ENCODE results near the gene AMIGO3.
"Not testable (repeated sequence)": the region's sequence is repeated elsewhere in the genome, so short reads cannot be mapped to it uniquely, and the experiment has no call there.

Gene AMIGO3, protein sequence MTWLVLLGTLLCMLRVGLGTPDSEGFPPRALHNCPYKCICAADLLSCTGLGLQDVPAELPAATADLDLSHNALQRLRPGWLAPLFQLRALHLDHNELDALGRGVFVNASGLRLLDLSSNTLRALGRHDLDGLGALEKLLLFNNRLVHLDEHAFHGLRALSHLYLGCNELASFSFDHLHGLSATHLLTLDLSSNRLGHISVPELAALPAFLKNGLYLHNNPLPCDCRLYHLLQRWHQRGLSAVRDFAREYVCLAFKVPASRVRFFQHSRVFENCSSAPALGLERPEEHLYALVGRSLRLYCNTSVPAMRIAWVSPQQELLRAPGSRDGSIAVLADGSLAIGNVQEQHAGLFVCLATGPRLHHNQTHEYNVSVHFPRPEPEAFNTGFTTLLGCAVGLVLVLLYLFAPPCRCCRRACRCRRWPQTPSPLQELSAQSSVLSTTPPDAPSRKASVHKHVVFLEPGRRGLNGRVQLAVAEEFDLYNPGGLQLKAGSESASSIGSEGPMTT

DNA sequence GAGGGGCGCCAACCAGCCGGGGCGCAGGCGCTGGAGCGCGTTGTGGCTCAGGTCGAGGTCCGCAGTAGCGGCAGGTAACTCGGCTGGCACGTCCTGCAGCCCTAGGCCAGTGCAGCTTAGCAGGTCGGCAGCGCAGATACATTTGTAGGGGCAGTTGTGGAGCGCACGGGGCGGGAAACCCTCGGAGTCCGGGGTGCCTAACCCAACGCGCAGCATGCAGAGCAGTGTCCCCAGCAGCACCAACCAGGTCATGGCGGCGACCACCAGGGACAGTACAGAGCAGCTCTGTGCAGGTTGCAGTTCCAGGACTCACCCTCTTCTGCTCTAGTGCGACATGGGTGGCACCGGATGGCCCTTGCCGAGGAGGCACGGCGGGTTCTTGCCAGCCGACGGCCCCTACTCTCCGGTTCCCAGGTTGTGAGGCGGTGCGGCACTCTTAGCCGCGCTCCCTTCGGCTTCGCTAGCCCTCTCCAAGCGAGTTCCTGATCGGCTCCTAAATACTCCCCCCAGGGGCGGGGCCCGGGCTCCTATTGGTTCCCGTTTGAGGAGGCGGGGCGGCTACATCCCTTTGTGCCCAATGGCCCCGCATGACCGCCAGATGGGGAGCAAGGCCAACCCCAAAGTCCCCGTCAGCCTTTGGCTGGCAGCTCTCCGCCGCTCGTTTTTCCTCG, at the start of gene AMIGO3:
Gene AMIGO3, minus strand, starts transcription at position 471 of the 671 bp plus-strand sequence. Its CDS starts 219 bp downstream, at position 252.
- DNase-seq = peak; percentile 90

DNA sequence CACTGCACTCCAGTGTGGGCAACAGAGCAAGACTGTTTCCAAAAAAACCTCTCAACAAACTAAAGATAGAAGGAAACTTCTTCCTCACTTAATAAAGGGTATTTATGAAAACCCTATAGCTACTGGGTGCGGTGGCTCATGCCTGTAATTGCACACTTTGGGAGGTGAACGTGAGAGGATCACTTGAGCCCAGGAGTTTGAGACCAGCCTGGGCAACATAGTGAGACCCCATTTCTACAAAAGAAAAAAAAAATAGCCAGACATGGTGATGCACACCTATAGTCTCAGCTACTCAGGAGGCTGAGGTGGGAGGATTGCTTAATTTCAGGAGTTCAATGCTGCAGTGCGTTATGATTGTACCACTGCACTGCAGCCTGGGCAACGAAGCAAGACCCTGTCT, 44.5 kb upstream of the AMIGO3 start:
- DNase-seq = no peak

DNA sequence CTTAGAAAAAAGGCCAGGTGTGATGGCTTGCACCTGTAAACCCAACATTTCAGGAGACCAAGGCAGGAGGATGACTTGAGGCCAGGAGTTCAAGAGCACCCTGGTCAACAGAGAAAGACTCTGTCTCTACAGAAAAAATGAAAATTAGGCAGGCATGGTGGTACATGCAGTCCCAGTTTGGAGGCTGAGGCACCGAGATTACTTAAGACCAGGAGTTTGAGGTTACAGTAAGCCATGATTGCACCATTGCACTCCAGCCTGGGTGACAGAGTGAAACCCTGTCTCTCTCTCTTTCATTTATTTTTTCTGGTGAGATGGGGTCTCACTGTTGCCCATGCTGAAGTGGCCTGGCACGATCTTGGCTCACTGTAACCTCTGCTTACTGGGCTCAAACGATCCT, 42.2 kb upstream of the AMIGO3 start:
- no peak for DNase-seq

DNA sequence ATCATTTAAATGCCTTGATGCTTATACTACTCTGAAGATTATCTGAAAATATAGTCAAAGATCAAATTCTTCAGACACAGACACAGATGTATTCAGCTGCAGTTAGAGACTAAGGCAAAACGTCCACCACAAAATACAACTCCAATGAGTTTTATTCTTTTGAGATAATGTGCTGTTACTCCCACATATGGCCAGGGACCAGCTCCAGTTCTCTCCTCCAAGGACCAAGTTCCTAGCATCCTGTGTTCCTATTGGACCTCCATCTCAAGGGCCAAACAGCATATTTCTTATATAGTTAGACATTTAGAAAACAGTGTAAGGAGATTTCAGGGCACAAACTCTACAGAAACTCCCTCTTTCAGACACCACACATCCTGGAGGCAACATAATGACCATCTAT, 39.7 kb upstream of the AMIGO3 start:
- no peak for DNase-seq

DNA sequence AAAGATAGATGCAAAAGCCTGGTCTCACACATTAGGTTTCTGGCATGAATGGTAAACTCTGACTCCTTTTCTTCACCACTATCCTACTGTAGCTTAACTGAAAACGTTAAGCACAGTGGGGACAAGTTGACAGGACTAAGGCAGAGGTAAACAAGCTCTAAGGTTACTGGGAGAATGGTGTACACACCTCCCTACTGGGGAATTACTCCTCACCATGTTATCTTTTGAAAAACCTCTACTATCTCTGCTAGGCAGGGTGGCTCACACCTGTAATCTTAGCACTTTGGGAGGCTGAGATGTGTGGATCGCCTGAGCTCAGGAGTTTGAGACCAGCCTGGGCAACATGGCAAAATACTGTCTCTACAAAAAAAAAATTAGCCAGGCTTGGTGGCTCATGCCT, 37.7 kb upstream of the AMIGO3 start:
- DNase-seq = no peak

DNA sequence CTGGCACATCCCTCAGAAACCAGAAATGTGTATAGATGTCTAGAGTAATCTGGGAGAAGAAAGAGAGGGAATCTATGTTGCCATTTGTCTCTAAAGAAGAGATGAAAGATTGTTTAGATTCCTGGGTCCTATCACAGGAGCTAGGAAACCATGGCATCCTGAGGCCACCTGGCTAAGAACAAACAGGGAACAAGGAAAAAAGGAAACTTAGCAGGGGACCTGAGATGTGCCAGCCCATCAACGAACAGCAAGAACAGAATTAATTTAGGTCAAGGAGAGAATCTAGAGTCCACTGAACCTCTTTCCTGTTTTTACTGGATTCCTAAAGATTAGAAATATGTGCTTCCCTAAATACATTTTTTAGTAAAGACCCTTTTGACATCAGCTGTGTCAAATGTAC, 36.6 kb upstream of the AMIGO3 start:
- DNase-seq = no peak

DNA sequence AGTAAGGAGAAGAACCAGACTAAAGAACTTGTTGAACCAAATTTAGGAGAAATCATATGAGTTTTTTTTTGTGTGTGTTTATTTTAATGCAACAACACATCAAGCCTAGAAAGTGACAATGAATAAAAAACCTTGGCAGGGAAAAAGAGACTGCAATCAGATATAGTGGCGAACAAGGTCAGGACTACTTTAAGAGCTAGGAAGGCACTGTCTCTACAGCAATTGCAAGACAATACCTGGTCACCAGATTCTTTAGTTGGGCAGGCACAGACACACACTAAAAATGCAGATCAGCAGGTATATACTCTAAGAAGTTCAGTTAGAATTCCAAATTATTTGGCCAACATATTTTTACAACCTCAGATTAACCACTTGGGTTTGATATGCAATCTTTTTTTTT, 35.1 kb upstream of the AMIGO3 start:
- no peak for DNase-seq

DNA sequence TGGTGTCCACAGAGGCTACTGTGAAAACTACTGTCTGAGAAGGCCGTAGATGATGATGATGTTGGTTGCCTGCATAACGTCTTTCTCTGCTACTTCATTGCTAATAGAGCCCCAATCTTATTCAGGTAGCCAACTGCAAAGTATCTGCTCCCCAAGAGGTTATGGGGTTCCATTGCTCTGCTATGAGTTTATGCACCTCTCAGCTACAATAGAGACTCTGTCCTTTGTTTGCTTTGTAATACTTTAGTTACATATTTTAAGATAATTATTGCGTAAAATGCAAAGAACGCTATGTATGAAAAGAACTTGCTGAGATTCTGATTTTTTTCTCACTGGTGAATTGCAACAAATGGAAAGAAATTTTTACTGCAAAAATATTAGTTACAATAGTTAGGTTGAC, 32.0 kb upstream of the AMIGO3 start:
- DNase-seq = no peak

DNA sequence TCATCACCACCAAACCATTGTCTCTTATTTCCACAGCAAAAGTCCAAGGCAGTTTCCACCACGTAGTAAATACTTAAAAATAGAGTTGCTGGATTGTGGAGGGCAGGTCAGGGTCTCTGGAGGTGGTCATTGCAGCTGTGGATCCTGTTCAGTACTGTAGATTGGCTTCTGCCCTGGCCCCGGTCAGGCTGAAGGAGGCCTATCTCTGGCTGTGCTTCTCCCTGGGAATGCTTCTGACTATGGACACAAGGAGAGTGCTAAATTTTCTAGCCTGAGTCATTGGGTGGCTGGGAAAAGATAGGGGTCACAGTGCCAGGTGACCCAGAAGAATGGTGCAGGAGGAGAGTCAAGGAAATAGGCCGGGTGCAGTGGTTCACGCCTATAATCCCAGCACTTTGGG, 30.6 kb upstream of the AMIGO3 start:
- no peak for DNase-seq

DNA sequence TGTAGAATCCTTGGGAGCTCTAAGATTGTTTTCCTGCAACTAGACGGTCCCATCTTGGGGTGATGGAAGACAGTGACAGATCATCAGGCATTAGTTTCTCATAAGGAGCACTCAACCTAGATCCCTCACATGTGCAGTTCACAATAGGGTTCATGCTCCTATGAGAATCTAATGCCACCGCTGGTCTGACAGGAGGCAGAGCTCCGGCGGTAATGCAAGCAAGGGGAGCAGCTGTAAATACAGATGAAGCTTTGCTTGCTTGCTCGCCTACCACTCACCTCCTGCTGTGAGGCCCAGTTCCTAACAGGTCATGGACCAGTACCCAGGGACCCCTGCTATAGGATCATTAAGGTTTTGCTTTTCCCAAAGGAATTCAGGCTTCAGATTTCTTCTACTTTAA, 29.4 kb upstream of the AMIGO3 start:
- not testable (repeated sequence) for DNase-seq

DNA sequence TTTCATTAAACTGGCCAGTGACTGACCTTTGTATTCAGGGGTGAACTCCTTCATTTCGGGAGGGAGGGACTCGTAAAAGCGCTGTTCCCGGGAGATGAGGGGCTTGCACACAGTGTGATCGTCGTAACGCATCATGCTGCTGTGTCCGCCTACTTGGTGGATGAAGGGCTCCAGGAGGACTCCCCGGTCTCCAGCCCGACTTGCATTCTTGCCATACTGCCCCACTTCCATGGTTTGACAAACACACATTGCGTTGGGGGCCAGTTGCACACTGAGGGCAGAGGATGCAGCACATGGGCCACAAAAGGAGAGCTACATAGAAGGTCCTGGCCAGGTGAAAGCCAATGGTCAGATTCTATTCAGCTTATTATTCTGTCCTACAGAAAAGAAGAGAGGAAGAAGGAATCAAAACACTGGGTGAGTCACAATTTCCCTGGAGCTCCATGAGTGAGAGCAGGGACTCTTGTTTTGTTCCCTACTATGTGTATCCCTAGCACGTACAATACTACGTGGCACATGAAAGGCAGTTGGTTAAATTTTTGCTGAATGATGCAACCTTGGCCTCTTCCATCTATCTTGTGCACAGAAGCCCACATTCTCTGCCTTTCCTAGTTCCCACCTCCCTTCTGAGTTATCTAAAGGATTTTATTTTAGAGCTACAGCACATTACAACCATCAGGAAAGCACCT, 28.5 kb upstream of the AMIGO3 start:
- no peak for DNase-seq

DNA sequence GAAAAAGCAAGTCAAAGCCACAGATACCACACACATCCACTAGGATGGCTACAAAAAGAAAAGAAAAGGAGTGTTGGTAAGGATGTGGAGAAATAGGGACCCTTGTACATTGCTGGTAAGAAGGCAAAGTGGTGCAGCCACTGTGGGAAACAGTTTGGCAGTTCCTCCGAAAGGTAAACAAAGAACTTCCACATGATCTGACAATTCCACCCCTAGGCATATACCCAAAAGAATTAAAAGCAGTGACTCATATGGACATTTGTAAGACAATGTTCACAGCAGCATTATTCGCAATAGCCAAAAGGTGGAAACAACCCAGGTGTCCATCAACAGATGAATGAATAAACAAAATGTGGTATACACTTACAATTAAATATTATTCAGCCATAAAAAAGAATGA, 26.5 kb upstream of the AMIGO3 start:
- DNase-seq = no peak

DNA sequence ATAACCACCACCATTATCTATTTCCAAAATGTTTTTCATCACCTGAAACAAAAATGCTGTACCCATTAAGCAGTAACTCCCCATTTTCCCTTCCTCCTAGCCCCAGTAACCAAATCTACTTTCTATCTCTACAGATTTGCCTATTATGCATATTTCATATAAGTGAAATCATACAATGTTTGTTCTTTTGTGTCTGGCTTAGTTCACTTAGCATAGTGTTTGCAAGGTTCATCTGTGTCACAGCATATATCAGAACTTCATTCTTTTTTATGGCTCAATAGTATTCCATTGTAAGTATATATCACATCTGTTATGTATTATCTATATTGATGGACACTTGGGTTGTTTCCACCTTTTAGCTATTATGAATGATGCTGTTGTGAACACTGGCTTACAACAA, 20.9 kb upstream of the AMIGO3 start:
- DNase-seq = no peak

DNA sequence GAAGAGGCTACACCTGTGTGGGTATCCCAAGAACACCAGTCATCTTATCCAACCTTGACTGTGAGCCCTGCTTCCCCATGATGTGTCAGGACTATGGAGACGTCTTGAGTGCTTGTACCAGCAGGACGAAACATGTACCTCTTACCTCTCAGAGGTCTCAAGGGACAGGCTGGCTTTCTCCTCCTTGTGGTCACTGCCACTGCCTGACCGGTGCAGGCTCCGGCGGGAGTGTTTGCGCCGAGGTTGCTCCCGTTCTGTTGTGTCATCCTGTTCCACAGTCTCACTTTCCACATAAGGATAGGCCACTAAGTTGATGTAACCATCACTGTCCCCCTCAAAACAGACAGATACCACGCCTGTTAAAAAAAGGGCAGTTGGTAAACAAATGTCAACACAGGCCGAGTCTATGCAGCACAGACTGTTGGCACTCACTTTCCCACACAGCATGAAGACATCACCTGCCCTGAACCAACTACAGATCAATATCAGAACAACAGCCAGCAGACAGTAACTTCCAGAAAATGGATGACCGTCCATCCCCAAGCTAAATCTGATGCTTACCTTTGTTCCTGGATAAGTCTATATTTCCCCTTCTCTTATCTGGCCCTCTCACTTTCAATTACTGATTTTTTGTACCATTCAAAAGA, 18.7 kb upstream of the AMIGO3 start:
- DNase-seq = no peak

DNA sequence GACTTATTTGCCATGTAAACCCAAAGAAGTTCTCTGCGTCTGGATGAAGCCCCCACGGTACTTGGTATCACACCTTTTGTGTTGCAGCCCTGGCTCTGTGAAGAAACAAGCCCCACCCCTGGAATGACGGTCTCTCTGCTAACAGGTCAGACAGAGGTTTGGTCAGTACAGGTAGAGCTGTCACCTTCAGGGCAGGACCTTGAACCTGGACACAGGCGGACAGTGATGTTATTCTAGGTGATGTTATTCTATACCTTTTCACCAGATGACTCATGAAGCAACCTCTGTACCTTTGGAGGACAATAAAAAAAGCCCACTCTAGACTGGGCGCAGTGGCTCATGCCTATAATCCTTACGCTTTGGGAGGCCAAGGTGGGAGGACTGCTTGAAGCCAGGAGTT, 15.3 kb upstream of the AMIGO3 start:
- no peak for DNase-seq

DNA sequence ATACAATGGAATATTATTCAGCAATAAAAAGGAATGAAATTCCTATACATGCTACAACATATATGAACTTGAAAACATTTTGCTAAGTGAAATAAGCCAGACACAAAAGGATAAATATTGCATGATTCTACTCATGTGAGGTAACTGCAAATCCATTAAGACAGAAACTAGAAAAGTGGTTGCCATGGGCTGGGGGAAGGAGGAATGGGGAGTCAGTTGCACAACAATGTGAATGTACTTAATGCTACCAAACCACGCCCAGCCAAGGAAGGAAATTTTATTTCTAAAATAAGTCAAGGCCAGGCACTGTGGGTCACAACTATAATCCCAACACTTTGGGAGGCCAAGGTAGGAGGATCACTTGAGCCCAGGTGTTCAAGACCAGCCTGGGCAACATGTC, 14.1 kb upstream of the AMIGO3 start:
- DNase-seq = no peak

DNA sequence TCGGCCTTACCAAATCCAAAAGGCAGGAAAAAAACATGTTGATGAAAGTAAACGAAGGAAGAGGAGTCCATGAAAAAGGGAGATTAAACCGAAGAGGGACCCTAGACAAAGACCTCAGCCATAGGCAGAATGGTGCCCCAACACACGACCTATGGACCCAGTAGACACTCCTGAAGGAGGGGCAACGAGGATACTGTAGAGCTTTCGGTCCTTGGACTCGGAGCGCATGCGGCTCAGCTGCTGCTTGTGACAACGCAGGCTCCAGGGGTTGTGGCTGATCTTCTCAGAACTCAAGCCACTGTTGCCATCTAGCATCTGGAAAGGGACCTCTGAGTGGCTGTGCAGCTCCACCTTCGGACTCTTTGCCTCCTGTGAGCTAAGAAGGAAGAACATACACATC, 13.1 kb upstream of the AMIGO3 start:
- no peak for DNase-seq

DNA sequence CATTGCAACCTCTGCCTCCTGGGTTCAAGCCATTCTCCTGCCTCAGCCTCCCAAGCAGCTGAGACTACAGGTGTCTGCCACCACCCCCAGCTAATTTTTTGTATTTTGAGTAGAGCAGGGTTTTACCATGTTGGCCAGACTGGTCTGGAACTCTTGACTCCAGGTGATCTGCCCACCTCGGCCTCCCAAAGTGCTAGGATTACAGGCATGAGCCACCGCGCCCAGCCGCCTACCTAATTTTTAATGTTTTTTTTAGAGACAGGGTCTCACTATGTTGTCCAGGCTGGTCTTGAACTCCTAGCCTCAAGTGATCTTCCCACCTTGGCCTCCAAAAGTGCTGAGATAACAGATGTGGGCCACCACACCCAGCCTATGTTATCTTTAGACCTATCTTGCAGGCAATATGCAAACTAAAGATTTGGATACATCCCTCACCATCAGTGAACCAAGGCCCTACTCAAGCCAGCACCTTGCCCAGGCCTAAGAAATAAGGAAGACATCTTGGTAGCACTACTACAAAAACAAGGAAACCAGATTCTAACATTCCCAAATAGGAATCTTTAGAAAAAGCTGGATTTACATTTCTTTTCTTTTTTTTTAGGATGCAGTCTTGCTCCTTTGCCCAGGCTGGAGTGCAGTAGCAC, 10.6 kb upstream of the AMIGO3 start:
- no peak for DNase-seq

DNA sequence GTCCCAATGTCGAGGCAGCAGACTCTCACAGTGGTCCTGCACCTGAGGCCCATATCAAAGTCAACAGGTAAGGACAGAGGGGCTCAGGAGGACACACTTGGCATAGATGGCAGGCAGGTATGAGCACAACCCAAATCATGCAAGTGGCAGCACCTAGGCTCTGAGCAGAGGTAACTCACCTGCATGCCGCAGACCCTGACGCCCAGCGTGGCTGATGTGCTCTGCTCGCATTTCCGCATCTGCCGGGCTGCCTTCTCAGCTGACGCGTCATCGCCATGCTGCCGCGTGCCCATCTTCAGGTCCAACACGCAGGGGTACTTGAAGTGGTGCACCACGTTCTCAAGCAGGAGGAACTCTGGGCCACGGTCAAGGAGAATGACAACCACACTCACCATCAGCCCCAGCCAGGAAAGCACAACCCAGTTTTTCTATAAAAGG, 8.5 kb upstream of the AMIGO3 start:
- DNase-seq = no peak

DNA sequence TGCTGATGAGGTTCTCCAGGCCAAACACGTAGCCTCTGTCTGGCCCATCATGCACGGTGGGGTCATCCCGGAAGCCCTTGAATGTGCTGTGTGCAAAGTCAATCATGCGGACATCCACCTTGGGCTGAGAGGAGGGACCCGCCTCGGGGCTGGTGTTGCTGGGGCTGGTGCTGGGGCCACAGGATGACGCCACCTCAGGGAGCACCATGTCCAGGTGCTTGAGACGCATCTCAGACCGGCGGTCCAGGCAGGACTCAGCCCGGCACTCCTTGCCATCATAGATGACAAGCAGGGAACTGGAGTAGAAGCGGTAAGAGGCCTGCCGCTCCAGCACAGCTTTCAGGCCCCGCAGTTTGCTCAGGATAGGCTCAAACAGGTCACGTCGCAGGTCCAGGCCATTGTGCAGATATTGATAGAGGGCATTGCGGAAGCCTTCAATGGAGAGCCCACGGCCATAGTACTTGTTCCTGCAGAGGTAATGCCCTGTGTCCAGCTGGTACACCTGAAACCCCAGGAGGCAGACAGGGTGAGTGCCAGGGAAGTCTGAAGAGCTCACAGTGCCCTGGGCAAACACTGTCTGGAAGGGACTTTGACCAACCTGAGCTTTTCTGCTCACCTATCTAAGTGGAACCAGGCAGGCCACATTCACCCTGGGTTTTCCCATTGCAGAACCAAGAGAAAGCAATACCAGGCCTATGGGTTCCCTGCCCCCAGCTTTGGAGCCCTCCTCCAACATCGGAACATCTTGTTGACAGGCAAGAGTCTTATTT, 7.9 kb upstream of the AMIGO3 start:
- DNase-seq = no peak

DNA sequence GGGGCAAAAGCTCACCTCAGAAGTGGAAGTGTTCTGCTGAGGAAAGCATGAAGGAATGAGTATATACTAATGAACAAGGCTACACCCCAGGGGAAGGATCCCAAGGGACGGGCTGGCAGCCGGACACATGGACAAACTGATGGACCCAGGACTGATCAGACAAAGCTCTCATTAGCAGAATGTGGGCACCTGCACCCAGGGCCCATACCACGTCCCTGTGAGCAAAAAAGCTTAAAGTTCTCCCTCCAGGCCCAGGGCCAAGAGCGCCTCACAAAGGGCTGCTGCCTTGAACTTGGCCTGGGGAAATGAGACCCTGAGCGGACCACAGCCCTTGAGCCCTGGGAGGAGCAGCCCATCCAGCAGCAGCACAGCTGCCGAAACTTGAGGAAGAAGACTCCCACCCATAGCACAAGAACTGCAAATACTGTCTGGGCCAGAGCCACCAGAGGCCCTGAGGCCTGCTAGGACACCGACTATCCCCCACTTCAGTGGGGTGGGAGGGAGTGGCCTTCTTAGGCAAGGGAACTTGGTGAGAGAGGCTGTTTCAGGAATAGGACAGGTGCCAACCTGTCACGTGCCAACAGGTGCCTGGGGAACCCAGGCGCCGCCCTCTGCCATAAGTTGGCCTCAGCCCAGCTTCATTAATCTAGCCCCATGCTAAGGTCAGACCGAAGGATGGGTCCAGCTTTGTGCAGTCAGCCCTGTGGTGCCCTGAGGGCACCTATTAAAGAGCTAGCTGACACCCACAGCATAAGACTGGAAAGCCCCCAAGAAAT, 6.6 kb upstream of the AMIGO3 start:
- no peak for DNase-seq

Measured in activated naive CD4-positive, alpha-beta T cell treated with anti-CD3 and anti-CD28 coated beads, Interleukin-2, amount 50 U/mL, for 16 hours (primary cell).